GM20000 (cell line): ENCODE results near the gene FGD2.

Experiments used
- DNase-seq: peaks from one replicate; pipeline ENCODE4 v3.0.0; 2012; ENCODE audit warnings: low spot score
- TF ChIP-seq, protein P1 (sequence below): IDR thresholded peaks from 2 replicates; pipeline ENCODE4 v1.5.1; 2012; ENCODE audit warnings: mild to moderate bottlenecking, control low read depth; ENCODE audit errors: extremely low read depth, missing control alignments

The FGD2 gene

DNA sequence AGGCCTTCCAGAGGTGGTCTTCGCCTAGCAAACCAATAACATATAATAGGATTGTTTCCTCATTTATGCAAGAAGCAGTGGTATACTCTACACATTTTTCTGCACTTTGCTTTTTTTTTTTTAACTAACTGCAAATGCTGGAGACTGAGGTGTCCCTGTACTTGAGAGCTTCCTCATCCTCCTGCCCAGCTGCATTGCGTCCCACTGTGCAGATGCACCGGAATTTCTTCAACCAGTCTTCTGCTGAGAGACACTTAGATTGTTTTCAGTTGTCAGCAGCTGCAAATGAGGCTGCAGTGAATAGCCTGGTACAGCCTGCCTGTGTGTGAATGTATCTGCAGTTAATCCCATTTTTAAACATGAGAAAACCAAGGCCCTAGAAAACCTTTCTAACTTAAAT, 11.5 kb downstream of the FGD2 start:
- TF ChIP-seq, protein P1, sequence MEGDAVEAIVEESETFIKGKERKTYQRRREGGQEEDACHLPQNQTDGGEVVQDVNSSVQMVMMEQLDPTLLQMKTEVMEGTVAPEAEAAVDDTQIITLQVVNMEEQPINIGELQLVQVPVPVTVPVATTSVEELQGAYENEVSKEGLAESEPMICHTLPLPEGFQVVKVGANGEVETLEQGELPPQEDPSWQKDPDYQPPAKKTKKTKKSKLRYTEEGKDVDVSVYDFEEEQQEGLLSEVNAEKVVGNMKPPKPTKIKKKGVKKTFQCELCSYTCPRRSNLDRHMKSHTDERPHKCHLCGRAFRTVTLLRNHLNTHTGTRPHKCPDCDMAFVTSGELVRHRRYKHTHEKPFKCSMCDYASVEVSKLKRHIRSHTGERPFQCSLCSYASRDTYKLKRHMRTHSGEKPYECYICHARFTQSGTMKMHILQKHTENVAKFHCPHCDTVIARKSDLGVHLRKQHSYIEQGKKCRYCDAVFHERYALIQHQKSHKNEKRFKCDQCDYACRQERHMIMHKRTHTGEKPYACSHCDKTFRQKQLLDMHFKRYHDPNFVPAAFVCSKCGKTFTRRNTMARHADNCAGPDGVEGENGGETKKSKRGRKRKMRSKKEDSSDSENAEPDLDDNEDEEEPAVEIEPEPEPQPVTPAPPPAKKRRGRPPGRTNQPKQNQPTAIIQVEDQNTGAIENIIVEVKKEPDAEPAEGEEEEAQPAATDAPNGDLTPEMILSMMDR = no peak

DNA sequence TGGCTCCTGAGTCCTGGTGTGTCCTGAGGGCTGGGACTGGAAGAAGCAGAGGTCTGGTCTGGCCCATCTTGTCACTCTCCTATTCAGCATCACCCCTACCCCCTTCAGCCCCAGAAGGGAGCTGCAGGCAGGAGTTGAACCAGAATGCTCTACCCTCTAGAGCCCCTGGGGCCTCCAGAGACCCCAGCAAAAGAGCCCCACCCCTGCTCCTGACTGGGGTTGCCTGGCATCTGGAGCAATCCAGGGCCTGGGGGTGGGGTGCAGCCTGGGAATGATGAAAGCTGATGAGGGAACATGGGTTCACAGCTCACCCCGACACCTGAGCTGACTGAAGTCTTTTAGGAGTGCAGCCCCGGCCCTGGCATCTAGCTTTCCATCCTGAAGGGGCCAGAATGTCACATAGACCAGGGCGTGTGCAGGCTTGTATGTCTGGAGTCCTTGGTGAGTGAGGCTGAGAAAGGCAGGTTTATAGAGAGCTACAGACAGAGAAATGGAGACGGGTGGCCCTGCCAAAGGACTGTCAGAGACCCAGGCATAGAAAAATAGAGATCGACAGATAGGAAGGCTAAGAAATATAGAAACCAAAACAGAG, 12.2 kb downstream of the FGD2 start:
- TF ChIP-seq, protein P1 = no peak

More for the DNA sequence above, 11.5 kb downstream of the FGD2 start:
- DNase-seq = no peak

DNA sequence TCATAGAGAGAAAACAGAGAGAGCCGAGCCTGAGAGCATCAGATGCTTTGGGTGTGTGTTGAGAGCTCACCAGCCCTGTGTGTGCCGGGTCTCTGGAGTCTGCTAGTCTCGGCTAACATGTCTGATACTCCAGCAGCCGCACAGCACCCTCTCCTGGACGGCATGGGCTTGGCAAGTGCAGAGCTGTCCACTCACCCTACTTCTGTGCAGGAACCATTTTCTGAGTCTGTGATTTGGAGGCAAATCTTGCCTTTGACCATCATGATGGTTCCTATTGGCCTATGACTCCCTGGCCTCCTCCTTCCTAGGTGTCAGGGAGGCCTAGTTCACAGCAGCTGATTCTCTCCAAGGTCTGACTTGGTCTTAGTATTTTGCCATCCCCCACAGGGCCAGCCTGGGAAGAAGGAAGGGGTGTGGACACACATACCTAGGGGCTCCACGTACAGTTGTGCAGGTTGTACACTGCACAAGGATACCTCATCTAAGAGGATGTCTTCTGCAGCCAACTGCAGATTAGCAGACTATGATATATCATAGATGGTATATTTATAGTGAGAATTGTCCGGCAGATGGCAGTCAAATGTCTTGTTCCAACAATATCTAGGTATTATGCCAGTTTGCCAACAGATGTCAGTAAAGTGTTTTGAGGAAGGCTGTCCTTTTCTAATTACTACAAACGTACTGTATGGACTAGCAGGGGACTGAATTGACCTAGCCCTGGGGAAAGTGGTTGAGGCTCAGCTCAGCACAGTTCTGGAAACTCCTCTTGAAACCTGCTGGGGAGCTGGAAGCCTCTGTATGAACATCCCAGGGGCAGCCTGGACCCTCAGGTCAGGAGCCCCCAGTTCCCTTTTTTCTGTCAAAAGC, 13.0 kb downstream of the FGD2 start:
- TF ChIP-seq, protein P1 = peak; percentile 85
- DNase-seq = peak; percentile 90

More for the DNA sequence above, 12.2 kb downstream of the FGD2 start:
- DNase-seq = no peak

DNA sequence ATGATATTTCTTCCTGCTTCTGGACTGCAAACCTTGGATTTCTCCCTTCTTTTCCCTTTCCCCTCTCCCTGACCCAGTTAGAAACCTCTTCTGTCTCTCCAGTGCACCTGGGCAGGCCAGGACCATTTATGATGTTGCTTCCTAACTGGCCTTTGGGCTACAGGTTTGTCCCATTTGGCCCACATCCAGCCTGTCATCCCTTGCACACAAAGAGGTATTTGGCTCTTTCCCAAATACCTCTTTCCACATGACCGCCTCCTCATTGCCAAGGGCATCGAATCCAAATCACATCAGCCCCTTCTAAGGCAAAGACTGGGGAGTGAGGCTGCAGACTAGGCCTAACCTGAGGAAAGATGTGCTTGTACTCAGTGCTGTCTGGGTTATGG, 13.6 kb downstream of the FGD2 start:
- TF ChIP-seq, protein P1 = no peak
- DNase-seq = no peak

DNA sequence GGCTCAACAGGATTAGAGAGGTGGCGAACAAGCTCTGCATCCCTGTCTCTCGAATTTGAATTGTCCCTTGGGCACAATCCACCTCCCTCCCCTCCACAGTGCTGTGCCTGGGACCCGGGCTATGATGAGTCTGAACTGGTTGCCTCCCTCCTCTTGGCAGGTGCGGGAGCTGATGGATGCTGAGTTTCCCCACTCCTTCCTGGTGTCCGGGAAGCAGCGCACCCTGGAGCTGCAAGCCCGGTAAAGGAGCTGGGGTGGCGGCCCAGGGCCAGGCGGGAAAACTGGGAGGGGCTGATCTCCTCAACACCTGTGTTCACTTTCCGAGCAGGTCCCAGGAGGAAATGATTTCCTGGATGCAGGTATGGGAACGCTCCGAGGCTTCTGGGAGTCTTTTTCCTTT, 14.9 kb downstream of the FGD2 start:
- TF ChIP-seq, protein P1 = no peak

DNA sequence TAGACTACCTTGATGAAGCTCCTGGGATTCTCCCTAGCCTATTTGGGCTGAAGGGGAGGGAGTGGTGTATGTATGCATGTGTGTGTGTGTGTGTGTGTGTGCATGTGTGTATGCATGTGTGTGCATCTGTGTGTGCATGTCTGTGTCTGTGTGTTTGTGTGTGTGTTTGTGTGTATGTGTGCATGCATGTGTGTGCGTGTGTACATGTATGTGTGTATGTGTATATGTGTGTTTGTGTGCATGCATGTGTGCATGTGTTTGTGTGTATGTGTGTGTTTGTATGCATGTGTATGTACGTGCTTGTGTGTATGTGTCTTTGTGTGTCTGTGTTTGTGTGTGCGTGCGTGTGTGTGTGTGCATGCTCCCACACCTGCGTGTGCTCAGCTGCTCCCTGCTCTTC, 15.4 kb downstream of the FGD2 start:
- TF ChIP-seq, protein P1 = no peak
- no peak for DNase-seq

More for the DNA sequence above, 14.9 kb downstream of the FGD2 start:
- DNase-seq = no peak
